Measurements from ENCODE around the gene GPR156. TPM values are rescaled to one million over a fixed set of nuclear protein-coding genes. Genes with fewer than 3 reads are reported as not detected.
A peak's percentile ranks its signal among the peaks of the same experiment; 100 is the strongest.
"Not testable (repeated sequence)": the region's sequence is repeated elsewhere in the genome, so short reads cannot be mapped to it uniquely, and the experiment has no call there.

Gene GPR156
- total RNA-seq, 4 donors from 2014 or later, result 0.18 TPM; not detected in 3

DNA sequence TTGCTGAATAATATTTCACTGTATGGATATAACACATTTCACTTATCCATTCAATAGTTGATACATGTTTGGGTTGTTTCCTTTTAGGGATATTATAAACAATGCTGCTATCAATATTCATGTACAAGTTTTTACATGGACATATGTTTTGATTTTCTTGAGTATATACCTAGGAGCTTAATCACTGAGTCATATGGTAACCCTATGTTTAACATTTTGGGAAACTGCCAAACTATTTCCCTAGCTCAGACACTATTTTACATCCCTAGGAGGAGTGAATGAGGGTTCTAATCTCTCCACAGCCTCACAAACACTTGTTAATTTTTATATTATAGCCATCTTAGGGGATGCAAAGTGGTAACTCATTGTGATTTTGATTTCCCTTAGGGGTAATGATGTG is 66.0 kb downstream of the GPR156 start:
- in situ Hi-C loops (cut with MboI; ENCODE audit: low sequenced_read_pairs in 4 of 4), result no loop called here

DNA sequence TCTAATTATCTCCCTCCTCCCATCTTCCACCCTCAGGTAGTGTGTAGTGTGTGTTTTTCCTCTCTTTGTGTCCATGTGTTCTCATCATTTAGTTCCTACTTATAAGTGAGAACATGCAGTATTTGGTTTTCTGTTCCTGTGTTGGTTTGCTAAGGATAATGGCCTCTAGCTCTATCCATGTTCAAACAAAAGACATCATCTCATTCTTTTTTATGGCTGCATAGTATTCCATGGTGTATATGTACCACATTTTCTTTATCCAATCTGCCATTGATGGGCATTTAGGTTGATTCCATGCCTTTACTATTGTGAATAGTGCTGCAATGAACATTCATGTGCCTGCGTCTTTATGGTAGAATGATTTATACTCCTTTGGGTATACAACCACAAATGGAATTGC is 68.4 kb downstream of the GPR156 start:
- H3K4me3 ChIP-seq; H3K27ac ChIP-seq; intact Hi-C loops (cut with DNase I; ENCODE audit: low total_unique reads); H3K27me3 ChIP-seq; H3K36me3 ChIP-seq; DNase-seq; in situ Hi-C loops (cut with MboI; ENCODE audit: low sequenced_read_pairs in 4 of 4); H3K9me3 ChIP-seq; ATAC-seq: not testable (repeated sequence)
- peaks cover 10 to 17% of the 10 kb centered on the region in 2 donors for H3K4me1 ChIP-seq

More for the DNA sequence above, 66.0 kb downstream of the GPR156 start:
- no peaks in the 10 kb centered on the region for H3K27me3 ChIP-seq
- TF ChIP-seq, protein P1, sequence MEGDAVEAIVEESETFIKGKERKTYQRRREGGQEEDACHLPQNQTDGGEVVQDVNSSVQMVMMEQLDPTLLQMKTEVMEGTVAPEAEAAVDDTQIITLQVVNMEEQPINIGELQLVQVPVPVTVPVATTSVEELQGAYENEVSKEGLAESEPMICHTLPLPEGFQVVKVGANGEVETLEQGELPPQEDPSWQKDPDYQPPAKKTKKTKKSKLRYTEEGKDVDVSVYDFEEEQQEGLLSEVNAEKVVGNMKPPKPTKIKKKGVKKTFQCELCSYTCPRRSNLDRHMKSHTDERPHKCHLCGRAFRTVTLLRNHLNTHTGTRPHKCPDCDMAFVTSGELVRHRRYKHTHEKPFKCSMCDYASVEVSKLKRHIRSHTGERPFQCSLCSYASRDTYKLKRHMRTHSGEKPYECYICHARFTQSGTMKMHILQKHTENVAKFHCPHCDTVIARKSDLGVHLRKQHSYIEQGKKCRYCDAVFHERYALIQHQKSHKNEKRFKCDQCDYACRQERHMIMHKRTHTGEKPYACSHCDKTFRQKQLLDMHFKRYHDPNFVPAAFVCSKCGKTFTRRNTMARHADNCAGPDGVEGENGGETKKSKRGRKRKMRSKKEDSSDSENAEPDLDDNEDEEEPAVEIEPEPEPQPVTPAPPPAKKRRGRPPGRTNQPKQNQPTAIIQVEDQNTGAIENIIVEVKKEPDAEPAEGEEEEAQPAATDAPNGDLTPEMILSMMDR (IDR thresholded peaks at IDR 0.05 in 4 of 5, conservative IDR thresholded peaks at IDR 0.05 in 1 of 5), result no peak
- TF ChIP-seq POLR2A (IDR thresholded peaks at IDR 0.05), result no peak
- no peaks in the 10 kb centered on the region for H3K9me3 ChIP-seq
- no peaks in the 10 kb centered on the region for H3K36me3 ChIP-seq
- H3K27ac ChIP-seq, result no peak overlapping the region
- ATAC-seq (no peak), DNase-seq (no peak)
- H3K4me1 ChIP-seq, result peaks cover 14% of the 10 kb centered on the region in 2 donors
- intact Hi-C loops (cut with DNase I; ENCODE audit: low total_unique reads), result no loop called here
- no peak overlapping the region for H3K4me3 ChIP-seq

DNA sequence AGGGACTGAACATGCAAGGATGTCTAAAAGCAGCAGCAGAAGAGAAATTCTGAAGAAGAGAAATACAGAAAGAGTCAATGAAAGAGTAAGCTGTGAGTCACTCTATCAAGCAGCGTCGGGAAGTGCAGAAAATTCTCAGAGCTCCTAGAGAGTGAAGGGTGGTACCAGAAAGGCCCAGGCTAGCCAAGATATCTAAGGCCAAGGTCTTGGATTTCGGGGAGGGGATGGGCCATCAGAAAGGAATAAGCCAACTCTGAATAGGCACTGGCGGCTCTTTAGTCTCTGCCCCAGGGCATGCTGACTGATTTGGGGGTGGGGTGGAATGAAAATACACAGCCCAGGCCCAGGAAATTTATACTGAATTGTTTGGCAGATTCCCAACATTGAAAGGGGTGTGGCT is 70.8 kb downstream of the GPR156 start:
- Histone ChIP-seq H3K27ac (peak overlapping the region in 1 of 4 donors; percentile 56), H3K9me3 (no peaks in the 10 kb centered on the region), H3K36me3 (no peaks in the 10 kb centered on the region), H3K27me3 (no peaks in the 10 kb centered on the region), H3K4me3 (no peak overlapping the region), H3K4me1 (peaks cover 10 to 17% of the 10 kb centered on the region in 2 donors)
- intact Hi-C loops (cut with DNase I; ENCODE audit: low total_unique reads) (no loop called here), in situ Hi-C loops (cut with MboI; ENCODE audit: low sequenced_read_pairs in 4 of 4) (no loop called here)
- no peak for ATAC-seq
- TF ChIP-seq, protein P1 (IDR thresholded peaks at IDR 0.05 in 4 of 5, conservative IDR thresholded peaks at IDR 0.05 in 1 of 5), result no peak
- no peak for TF ChIP-seq POLR2A (IDR thresholded peaks at IDR 0.05)
- DNase-seq, result no peak

DNA sequence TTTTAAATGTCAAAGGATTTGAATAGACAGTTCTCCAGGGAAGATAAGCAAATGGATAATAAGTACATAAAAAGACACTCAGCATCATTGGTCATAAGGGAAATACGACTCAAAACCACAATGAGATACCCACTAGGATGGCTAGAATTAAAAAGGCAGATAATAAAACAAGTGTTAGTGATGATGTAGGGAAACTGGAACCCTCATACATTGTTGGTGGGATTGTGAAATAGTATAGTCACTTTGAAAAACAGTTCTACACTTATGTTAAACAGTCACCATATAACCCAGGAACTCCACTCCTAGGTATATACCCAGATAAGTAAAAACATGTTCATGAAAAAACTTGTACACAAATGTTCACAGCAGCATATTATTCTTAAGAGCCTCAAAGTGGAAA is 72.5 kb downstream of the GPR156 start:
- Histone ChIP-seq H3K9me3 (no peaks in the 10 kb centered on the region), H3K4me1 (peaks cover 10 to 17% of the 10 kb centered on the region in 2 donors), H3K4me3 (no peak overlapping the region), H3K27ac (no peak overlapping the region), H3K36me3 (no peaks in the 10 kb centered on the region), H3K27me3 (no peaks in the 10 kb centered on the region)
- ATAC-seq, result no peak
- no peak for DNase-seq
- intact Hi-C loops (cut with DNase I; ENCODE audit: low total_unique reads) (no loop called here), in situ Hi-C loops (cut with MboI; ENCODE audit: low sequenced_read_pairs in 4 of 4) (no loop called here)
- no peak for TF ChIP-seq POLR2A (IDR thresholded peaks at IDR 0.05)
- TF ChIP-seq, protein P1 (IDR thresholded peaks at IDR 0.05 in 4 of 5, conservative IDR thresholded peaks at IDR 0.05 in 1 of 5), result no peak

DNA sequence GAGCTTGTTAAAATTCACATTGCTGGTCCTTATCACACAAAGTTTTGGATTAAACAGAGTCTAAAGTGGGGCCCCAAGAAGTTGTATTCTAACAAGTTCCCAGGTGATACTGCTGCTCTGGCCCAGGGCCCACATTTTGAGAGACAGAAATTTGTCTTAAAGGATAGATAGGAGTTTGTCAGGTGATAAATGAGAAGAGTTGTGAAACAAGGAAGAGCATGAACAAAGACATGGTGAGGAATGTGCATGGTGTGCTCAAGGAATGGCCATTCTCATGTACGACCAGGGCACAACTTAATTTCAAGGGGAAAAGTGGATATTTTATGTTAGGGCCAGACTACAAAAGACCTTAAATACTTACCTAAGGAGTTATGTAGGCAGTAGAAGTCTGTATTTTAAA is 75.6 kb downstream of the GPR156 start:
- TF ChIP-seq POLR2A (IDR thresholded peaks at IDR 0.05), result no peak
- TF ChIP-seq, protein P1 (IDR thresholded peaks at IDR 0.05 in 4 of 5, conservative IDR thresholded peaks at IDR 0.05 in 1 of 5), result no peak
- H3K9me3 ChIP-seq, result no peaks in the 10 kb centered on the region
- ATAC-seq (no peak), DNase-seq (no peak)
- no peak overlapping the region for H3K4me3 ChIP-seq
- H3K4me1 ChIP-seq, result peaks cover 0 to 8% of the 10 kb centered on the region in 2 donors
- no peaks in the 10 kb centered on the region for H3K27me3 ChIP-seq
- intact Hi-C loops (cut with DNase I; ENCODE audit: low total_unique reads), result no loop called here
- H3K36me3 ChIP-seq, result no peaks in the 10 kb centered on the region
- H3K27ac ChIP-seq, result no peak overlapping the region
- in situ Hi-C loops (cut with MboI; ENCODE audit: low sequenced_read_pairs in 4 of 4), result loop anchor here in 1 of 4 donors (10.0 kb wide), 1 partner anchor 115 kb away; the partner anchor contains the start of gene GSK3B

All from gastrocnemius medialis (tissue), 4 donors.